GM21825 (cell line): Measurements from ENCODE around the gene C18orf63.
"Not testable (repeated sequence)": the region's sequence is repeated elsewhere in the genome, so short reads cannot be mapped to it uniquely, and the experiment has no call there.

Experiments used
- ATAC-seq: cut with Tn5 transposase; IDR thresholded peaks from one replicate; pipeline ENCODE4 v1.9.1; 2021; ENCODE audit warnings: mild to moderate bottlenecking, moderate library complexity; ENCODE audit not compliant: unreplicated experiment

Gene C18orf63

DNA sequence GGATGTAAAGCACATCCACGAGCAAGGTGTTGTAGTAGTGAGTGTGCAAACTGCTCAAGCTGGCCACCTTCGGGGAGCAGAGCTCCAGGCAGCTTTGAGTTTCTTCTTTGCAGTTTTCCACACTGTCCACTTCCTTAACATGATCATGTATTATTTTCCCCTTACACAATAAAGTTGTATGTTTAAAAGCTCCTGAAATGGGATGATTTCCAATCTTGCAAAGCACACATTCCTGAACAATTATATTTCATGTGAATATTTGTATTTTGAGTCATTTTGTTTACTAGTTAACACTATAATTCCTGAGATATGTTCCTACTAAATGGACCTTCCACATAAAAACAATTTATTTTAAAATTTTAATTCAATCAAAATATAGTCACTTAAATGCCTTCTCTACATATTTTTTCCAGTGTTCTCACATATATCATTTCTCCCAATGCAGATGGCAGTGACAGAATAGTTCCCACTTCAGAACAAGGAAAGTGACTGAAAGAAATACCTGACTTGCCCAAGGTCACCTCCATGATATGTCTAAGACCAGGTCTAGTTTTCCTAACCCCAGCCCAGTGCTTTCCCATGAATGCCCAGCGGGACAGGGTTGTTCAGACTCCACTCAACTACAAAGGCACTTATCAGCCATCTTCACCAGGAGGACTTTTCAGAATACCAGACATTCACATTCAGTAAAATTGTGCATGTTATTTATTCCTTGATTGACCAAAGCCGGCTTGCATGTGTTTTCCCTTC, 29.4 kb upstream of the C18orf63 start:
- ATAC-seq: no peak

DNA sequence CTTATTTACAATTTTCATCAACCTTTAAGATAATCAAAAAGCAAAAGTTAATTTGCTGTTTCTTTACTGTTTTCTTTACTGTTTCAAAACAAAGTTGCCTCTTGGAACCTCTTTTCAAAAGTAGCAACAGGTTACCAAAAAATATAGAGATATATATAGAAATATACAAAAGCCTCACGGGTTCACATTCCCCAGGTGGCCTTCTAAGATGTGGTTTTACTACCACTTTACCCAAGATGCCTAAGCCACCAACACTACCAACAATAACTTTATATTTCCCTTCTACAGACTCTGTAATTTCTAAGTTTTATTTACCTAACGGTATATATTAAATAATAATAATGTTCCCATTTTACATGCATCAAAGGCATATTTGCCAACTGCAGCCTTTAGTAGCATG, 28.8 kb upstream of the C18orf63 start:
- no peak for ATAC-seq

DNA sequence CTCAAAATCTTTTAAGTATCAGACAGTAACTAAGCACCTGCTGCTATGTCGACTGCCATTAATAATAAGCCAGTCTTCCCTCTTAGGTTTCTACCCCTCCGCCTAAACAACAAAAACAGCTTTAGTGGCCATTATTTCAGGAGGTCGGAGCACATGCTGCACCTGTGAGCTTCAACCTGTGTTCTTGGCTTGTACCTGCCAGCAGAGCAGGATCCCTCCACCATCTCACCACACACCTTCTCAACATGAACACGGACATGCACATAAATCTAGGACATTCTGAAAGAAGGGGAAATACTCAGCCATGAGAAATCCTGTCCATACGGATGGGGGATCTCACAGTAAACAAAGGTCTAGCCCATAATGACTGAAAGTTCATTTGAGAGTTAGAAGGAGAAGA, 27.6 kb upstream of the C18orf63 start:
- ATAC-seq: no peak

DNA sequence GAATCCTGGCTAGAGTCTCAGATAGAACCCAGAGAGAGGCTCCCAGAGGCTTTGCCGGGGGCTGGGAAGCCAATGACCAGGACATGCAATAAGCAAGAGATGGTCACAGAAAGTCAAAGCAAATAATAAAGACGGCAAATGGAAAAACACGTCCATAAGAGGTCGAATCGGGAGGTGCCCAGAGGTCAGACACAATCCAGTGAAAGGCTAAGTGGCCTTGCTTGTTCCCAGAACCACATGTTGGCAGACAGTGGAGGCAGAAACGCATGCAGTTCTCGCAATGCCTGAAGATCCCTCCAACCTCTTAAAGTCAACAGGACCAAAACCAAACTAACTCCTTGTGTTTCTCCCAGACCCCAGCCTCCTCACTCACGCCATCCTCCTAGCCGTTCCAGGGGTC, 26.9 kb upstream of the C18orf63 start:
- ATAC-seq: no peak

DNA sequence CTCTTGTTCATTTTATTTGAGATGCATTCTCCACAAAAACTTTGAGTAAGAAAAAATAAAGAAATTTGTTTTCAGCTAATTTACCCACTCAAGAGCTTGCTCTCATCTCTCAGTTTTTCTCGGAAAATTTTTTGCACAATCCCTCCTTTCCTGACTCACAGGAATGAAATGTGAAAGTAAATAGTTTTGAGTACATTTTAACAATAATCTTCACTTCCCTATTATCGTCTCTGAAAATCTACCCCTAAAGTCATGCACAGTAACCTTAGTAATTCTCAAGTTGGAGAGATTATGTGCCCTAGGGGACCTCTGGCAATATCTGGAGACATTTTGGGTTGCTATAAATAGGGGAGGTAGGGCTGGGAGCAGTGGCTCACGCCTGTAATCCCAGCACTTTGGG, 26.5 kb upstream of the C18orf63 start:
- no peak for ATAC-seq

DNA sequence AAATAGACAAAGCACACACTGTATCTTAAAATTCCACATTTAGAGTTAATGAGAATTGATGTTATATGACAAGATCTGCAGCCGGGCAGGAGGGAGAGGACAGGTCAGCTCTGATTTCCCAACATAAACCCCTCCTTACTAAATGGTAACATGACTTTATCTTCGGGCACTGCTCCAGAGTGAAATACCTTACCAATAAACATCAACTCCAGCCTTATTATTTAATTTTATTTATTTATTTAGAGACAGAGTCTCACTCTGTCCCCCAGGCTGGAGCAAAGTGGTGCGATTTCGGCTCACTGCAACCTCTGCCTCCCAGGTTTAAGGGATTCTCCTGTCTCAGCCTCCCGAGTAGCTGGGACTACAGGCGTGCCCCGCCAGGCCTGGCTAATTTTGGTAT, 25.6 kb upstream of the C18orf63 start:
- no peak for ATAC-seq

DNA sequence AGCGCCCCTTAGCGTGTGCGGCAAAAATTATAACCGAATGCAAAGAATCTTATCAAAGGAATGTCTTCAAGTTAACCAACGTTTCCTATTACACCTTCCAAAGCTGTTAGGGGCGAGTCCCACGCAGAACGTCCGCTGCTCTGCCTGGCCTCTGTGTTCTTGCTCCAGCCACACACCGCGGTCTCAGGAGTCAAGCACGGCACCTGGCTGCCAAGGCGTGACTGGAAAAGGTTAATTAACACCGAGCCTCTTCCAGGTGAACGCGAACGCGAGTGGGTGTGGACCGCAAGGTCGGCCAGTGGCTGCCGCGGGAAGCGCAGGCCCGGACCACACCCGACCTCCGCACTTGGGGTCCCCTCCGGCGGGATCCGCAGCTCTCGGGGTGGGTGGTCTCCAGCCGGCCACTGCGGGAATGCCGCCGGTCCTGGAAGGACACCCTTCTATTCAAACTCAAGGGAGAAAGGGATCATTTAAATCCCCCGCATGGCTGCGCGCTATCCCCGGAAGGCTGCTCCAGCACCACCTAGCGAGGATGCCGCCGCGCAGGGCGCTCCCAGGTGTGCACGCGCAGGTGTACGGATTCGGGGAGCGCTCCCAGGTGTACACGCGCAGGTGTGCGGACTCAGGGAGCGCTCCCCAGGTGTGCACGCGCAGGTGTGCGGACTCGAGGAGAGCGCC, 24.7 kb upstream of the C18orf63 start:
- ATAC-seq: no peak

DNA sequence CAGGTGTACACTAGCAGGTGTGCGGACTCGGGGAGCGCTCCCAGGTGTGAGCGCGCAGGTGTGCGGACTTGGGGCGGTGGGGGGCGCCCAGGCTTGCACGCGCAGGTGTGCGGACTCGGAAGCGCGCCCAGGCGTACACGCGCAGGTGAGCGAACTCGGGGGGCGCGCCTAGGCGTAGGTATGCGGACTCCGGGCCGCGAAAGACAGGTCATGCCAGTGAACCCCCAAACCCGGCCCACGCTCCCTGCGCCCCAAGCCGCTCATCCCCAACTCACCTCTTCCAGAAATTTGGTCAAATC, 24.2 kb upstream of the C18orf63 start:
- no peak for ATAC-seq

DNA sequence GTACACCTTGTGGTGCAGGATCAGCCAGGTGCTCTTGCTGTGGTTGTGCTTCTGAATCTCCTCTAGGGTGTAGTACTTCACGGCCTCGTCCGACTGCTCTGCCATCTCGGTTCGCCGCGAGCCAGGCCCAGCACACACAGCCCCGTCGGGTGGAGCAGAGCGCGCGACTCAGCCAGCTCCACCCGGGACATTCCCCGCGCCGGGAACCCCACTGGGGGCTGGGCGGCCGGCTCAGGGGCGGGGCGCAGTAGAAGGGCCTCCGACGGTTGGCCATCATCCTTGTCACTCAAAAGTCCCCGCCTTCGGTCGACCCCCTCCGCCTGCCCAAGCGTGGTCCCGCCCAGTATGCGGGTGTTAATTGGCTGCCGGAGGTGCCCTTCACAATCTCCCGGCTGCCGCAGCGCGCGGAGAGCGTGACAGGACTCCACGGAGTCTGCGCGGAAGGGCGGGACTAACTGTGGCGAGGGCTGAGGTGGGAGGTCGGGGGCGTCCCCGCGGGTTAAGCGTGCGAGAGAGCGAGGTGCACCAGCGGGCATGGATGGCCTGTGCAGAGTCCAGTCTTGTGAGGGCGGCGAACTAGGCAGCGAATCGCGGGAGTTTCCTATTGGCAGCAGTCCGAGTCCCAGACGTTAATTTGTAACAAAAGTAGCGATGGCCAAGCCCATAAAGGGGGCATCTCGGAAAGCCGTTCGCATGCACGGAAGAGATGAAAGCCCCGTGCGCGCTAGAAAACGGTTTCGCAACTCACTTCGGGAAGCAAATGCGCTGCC, 23.7 kb upstream of the C18orf63 start, which contains the start of gene CYB5A:
Gene CYB5A (minus strand): TSS at position 193 of the 770 bp plus-strand sequence. CDS start 88 bp downstream, at position 105.
- peak; percentile 99 for ATAC-seq

DNA sequence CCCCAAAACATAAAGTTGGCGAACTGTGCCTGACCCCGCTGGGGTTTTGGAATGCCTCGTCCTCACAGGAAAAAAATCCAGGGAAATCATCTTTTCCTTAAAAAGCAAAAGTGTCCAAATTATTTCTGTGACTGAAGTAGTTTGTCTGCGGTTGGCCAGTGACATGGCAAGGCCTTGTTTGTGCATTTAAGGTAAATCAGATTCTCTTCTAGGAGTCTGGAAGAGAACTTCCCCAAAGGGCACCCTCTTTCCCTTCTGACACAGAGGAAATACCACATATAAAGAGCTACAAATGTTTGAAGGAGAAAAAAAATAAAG, 23.1 kb upstream of the C18orf63 start:
- no peak for ATAC-seq

DNA sequence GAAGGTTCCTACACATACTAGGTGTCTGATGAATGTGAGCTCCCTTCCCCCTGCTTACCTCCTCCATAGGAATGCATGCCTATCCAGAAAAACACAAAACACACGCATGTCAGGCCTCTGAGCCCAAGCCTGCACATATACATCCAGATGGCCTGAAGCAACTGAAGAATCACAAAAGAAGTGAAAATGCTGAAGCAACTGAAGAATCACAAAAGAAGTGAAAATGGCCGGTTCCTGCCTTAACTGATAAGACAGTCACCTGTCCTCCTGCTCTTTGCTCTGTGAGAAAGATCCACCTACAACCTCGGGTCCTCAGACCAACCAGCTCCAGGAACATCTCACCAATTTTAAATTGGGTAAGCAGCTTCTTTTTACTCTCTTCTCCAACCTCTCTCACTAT, 22.7 kb upstream of the C18orf63 start:
- not testable (repeated sequence) for ATAC-seq

DNA sequence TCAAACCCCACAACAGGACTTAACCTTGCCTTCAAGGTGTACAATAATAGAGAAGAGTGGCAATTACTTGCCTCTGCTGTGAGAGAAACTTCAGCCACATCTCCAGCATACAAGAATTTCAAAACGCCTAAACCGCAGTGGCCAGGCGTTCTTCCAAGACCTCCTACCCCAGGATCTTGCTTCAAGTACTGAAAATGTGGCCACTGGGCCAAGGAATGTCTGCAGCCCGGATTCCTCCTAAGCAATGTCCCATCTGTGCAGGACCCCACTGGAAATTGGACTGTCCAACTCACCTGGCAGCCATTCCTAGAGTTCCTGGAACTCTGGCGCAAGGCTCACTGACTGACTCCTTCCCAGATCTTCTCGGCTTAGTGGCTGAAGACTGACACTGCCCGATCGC, 21.1 kb upstream of the C18orf63 start:
- no peak for ATAC-seq

DNA sequence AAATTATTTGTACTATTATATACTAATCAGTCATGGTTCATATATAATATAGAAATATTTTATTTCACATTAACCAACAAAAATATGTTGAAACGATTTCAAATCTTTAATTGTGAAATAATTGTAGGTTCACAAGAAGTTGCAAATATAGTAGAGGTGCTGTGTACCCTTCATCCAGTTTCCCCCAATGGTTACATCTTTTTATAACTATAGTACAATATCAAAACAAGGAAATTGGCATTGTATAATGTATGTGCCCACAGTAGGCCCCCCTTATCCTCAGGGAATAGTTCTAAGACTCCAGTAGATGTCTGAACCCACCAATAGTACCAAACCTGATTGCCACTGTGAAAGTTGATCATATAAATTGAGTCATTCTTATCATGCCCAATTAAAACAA, 16.5 kb upstream of the C18orf63 start:
- ATAC-seq: no peak

DNA sequence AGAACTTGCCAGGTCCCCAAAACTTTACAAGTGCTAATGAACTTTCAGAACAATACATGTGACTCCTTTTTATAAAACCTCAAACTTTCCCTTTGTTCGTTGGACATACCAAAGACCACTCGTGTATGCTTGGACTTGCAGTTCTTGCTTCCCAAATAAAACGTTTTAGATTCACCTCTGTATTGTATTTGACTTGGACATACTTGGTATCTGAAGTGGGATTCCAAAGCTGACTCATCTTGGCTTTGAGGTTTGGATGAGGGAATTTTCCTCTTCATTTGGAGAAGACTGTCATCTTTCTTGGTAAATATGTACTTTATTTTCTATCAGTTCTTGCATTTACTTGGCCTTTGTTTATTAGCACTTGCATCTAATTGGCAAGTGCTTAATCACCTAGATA, 15.9 kb upstream of the C18orf63 start:
- ATAC-seq: no peak

DNA sequence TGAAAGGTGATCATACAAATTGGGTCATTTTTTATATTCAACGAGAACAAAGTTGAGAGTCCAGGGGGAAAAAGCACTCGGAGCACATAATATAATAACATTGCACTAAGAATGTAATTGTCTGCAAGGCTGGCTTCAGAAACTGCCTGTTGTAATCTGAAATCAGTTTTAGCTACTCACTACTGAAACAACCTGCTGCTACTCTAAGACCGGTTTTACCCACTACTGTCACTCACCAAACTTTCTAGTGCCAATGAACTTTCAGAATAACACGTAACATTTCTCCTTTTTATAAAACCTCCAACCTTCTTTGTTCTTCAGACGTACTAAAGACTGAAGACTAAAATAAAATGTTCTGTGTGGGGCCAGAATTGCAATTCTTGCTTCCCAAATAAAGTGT, 12.3 kb upstream of the C18orf63 start:
- ATAC-seq: no peak

DNA sequence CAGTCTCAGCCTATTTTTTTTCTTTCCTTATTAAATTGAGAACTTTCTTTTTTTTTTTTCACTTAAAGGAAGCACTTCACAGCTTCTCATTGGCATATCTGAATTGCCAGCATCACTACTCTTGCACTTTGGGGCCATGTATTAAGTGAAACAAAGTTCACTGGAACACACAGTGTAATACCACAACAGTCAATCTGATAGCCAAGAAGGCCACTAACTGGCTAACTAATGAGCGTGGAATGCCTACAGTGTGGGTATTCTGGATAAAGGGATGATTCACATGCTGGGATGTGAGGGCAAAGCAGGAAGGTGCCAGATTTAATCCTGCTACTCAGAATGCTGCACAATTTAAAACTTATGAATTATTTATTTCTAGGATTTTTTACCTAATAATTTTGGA, 11.7 kb upstream of the C18orf63 start:
- no peak for ATAC-seq

DNA sequence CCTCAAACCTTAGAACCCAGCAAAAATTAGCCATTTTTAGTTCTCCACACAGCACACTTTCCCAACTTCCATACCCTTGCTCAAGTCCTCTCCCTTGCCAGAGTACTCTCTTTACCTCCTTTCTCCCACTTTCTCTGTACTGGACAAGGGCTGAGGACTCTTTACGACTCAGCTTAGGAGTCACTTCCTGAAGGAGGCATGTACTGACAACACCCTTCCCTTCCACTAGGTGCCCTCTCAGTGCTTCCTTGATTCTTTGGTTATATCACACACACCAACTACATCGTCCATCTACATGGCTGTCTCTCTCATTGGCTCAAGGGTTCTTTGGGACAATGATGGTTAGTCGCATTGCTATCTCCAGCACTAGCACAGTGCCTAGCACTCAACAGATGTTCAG, 5.2 kb upstream of the C18orf63 start:
- no peak for ATAC-seq

DNA sequence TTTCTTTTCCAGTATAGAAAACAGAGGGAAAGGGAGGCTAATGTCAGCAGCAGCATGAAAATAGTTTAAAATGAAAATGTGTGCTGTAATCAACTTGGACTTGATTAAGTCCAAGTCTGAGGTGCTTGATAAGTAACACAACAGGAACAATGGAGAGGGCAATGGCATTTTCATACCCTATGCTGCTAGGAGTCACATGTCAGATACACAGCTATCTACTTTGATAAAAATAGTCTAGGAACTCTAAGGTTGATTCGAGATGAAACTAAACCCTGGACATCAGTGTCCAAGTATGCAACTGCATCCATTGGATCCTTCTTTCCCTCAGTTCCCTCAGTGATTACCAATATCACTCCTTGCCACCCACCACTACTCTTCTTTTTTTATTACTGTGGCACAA, 4.6 kb upstream of the C18orf63 start:
- no peak for ATAC-seq

DNA sequence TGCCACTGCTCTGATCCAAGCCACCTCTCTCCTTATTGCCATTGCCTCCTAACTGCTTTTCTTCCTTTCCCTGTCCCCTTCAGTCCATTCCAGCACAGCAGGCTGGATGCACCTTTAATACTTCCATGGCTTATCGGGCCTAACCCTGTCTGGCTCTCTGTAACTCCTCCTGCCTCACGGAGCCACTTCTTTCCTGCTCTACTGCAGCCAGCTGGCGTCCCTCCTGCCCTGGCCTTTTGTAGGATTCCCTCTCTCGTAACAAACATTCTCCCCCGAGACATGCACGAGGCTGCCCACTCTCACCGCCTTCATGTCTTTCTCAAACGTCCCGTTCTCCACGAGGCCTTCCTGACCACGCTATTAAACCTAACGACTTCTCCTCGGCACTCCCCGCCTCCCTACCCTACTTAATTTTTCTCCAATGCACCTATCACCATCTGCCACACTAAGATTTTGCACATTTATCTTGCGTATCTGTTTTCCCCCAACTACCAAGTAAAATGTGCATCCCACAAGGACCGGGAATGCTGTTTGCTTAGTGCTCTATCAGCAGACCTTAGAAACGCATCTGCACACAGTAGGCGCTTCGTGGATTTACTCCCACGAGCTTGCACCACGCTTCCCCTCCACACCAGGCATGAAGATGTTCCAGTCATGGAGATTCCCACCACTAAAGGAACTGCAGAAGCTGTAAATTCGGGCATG, 728 bp upstream of the C18orf63 start:
- ATAC-seq: no peak

DNA sequence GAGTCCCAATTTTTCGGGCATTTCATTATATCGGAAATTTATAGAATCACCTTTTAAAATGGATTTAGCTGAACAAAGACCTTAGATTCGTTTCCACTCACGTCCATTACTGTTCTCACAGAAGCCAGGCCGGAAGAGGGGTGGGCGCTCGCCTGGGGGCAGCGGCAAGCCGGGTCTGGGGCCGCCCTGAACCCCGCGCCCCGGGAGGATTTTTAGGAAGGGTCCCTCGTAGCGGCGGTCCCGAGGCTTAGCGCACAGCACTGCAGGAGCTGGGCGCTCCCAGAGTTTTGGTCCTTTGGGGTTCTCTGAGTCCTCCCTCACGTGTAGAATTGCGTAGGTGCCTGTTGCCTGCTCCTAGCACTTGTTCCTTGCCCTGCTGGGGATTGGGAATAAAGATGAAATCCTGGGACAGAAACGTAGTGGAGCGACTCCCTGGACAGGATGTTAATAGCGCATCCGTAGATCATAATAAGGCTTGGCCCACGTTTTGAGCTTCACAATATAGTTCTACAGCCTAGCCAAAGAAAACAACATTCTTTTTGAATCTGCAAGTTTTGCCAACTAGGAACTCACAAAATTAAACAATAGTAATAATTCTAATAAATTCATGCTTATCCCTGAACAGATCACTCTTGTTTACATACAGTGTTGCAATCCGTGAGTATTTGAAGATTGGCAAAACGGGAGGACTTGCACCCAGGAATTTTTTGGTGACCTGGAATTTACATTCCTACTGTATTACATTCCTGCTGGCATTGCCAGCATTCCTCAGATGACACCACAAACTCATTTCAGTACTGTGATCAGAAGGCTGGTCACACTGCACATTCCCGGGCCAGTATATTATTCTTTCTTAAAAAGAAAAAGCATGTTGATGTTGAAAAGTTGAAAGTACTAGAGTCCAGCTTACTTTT, 875 bp downstream of the C18orf63 start:
- ATAC-seq: no peak

DNA sequence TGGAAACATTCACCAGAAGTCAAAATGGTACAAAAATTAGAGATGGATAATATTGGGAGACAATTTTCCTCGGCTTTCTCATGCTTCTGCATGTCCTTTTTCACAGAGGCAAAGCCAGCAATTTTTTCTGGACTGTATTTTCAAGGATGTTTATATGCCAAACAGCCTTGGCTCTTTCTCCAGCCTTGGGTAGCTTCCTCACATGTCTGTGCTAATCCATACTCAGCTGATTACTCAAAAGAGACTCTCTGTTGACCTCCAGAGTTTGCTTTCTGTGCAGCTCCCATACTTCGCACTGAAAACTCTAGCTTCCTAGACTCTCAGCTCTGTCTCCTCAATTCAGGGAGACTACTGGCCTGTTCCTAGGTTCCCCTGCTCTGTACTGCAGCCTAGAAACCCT, 10.6 kb downstream of the C18orf63 start:
- ATAC-seq: no peak
